ENCODE data around the gene MYO10.

DNA sequence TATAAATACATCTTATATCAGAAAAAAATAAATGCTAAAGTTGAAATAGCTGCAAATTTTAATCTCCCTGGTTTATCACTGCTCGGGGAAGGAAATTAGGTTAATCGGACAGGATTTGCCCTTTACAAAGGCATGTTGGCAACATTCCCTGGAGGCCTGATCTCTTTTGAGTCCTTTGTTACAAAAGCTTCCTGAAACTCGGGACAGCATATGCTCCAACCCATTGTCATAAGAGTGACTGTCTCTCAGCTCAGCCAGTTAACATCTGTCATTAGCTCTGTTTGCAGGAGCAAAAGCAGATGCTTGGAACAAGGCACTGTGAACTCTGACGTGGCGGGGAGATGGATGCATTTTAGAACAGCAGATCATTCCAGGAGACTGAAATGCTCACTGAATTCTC, 80.6 kb downstream of the MYO10 start:
- TF ChIP-seq, protein P1, sequence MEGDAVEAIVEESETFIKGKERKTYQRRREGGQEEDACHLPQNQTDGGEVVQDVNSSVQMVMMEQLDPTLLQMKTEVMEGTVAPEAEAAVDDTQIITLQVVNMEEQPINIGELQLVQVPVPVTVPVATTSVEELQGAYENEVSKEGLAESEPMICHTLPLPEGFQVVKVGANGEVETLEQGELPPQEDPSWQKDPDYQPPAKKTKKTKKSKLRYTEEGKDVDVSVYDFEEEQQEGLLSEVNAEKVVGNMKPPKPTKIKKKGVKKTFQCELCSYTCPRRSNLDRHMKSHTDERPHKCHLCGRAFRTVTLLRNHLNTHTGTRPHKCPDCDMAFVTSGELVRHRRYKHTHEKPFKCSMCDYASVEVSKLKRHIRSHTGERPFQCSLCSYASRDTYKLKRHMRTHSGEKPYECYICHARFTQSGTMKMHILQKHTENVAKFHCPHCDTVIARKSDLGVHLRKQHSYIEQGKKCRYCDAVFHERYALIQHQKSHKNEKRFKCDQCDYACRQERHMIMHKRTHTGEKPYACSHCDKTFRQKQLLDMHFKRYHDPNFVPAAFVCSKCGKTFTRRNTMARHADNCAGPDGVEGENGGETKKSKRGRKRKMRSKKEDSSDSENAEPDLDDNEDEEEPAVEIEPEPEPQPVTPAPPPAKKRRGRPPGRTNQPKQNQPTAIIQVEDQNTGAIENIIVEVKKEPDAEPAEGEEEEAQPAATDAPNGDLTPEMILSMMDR (IDR thresholded peaks at IDR 0.05), result no peak
- no peak for TF ChIP-seq POLR2A (IDR thresholded peaks at IDR 0.05)
